ENCODE measurements around the gene DENND4B.

Gene DENND4B

GRCh38 chr1:153977250-153978240, 31.0 kb upstream of the DENND4B start, which contains the start of gene JTB:
Gene JTB (minus strand): TSS chr1:153977674. CDS start chr1:153977252, 422 bp downstream.
- Mint-ChIP-seq H3K27ac (peak within 1 kb of the TSS; percentile 94), H3K36me3 (peaks cover 40% of the 10 kb centered on the region), H3K27me3 (no peaks in the 10 kb centered on the region), H3K9me3 (no peaks in the 10 kb centered on the region), H3K4me1 (peaks cover 41% of the 10 kb centered on the region), H3K4me3 (peak within 1 kb of the TSS; percentile 95)
- peak; percentile 97 for ATAC-seq

GRCh38 chr1:153976819-153977249, 30.3 kb upstream of the DENND4B start:
- H3K9me3 Mint-ChIP-seq: no peaks in the 10 kb centered on the region
- H3K4me1 Mint-ChIP-seq: peaks cover 45% of the 10 kb centered on the region
- H3K27ac Mint-ChIP-seq: peak overlapping the region; percentile 94
- H3K4me3 Mint-ChIP-seq: peak overlapping the region; percentile 95
- H3K36me3 Mint-ChIP-seq: peaks cover 40% of the 10 kb centered on the region
- no peak for ATAC-seq
- no peaks in the 10 kb centered on the region for H3K27me3 Mint-ChIP-seq

GRCh38 chr1:153973525-153973924, 27.0 kb upstream of the DENND4B start:
- peaks cover 45% of the 10 kb centered on the region for H3K4me1 Mint-ChIP-seq
- no peak for ATAC-seq
- peaks cover 40% of the 10 kb centered on the region for H3K36me3 Mint-ChIP-seq
- no peak overlapping the region for H3K4me3 Mint-ChIP-seq
- no peaks in the 10 kb centered on the region for H3K9me3 Mint-ChIP-seq
- H3K27ac Mint-ChIP-seq: no peak overlapping the region
- no peaks in the 10 kb centered on the region for H3K27me3 Mint-ChIP-seq

GRCh38 chr1:153973071-153973470, 26.6 kb upstream of the DENND4B start:
- peaks cover 40% of the 10 kb centered on the region for H3K36me3 Mint-ChIP-seq
- ATAC-seq: no peak
- peaks cover 45% of the 10 kb centered on the region for H3K4me1 Mint-ChIP-seq
- no peak overlapping the region for H3K4me3 Mint-ChIP-seq
- H3K27me3 Mint-ChIP-seq: no peaks in the 10 kb centered on the region
- no peak overlapping the region for H3K27ac Mint-ChIP-seq
- no peaks in the 10 kb centered on the region for H3K9me3 Mint-ChIP-seq

GRCh38 chr1:153970346-153970745, 23.8 kb upstream of the DENND4B start:
- Mint-ChIP-seq H3K9me3 (no peaks in the 10 kb centered on the region), H3K27me3 (no peaks in the 10 kb centered on the region), H3K36me3 (peaks cover 22% of the 10 kb centered on the region), H3K4me1 (peaks cover 47% of the 10 kb centered on the region), H3K27ac (no peak overlapping the region), H3K4me3 (no peak overlapping the region)
- no peak for ATAC-seq

GRCh38 chr1:153968972-153969371, 22.5 kb upstream of the DENND4B start:
- H3K4me3 Mint-ChIP-seq: peak overlapping the region; percentile 32
- no peaks in the 10 kb centered on the region for H3K9me3 Mint-ChIP-seq
- H3K27ac Mint-ChIP-seq: peak overlapping the region; percentile 99
- no peak for ATAC-seq
- H3K4me1 Mint-ChIP-seq: peaks cover 55% of the 10 kb centered on the region
- H3K36me3 Mint-ChIP-seq: peaks cover 8% of the 10 kb centered on the region
- no peaks in the 10 kb centered on the region for H3K27me3 Mint-ChIP-seq

GRCh38 chr1:153968408-153968807, 21.9 kb upstream of the DENND4B start:
- no peak for ATAC-seq
- Mint-ChIP-seq H3K27me3 (no peaks in the 10 kb centered on the region), H3K27ac (peak overlapping the region; percentile 99), H3K4me1 (peaks cover 59% of the 10 kb centered on the region), H3K36me3 (peaks cover 4% of the 10 kb centered on the region), H3K4me3 (peak overlapping the region; percentile 100), H3K9me3 (no peaks in the 10 kb centered on the region)

- no peaks in the 10 kb centered on the region for H3K27me3 Mint-ChIP-seq
- peak overlapping the region; percentile 100 for H3K4me3 Mint-ChIP-seq
- ATAC-seq: no peak
- H3K4me1 Mint-ChIP-seq: peaks cover 59% of the 10 kb centered on the region
- H3K27ac Mint-ChIP-seq: peak overlapping the region; percentile 99
- peaks cover under 1% of the 10 kb centered on the region for H3K36me3 Mint-ChIP-seq
- H3K9me3 Mint-ChIP-seq: no peaks in the 10 kb centered on the region
Measured at GRCh38 chr1:153968000-153968363, 21.5 kb upstream of the DENND4B start.

- peak within 1 kb of the TSS; percentile 100 for H3K4me3 Mint-ChIP-seq
- peak; percentile 95 for ATAC-seq
- peaks cover 60% of the 10 kb centered on the region for H3K4me1 Mint-ChIP-seq
- H3K27me3 Mint-ChIP-seq: no peaks in the 10 kb centered on the region
- H3K9me3 Mint-ChIP-seq: no peaks in the 10 kb centered on the region
- H3K27ac Mint-ChIP-seq: peak within 1 kb of the TSS; percentile 99
- peaks cover 2% of the 10 kb centered on the region for H3K36me3 Mint-ChIP-seq
Measured at GRCh38 chr1:153967107-153967999, 20.8 kb upstream of the DENND4B start, which contains the start of gene CREB3L4. Gene CREB3L4 (plus strand): TSS chr1:153967902. CDS start chr1:153968526, 624 bp downstream.

GRCh38 chr1:153963850-153964331, 17.4 kb upstream of the DENND4B start:
- peaks cover 19% of the 10 kb centered on the region for H3K36me3 Mint-ChIP-seq
- no peaks in the 10 kb centered on the region for H3K9me3 Mint-ChIP-seq
- H3K27ac Mint-ChIP-seq: peak overlapping the region; percentile 85
- H3K27me3 Mint-ChIP-seq: no peaks in the 10 kb centered on the region
- H3K4me1 Mint-ChIP-seq: peaks cover 69% of the 10 kb centered on the region
- ATAC-seq: peak; percentile 0
- H3K4me3 Mint-ChIP-seq: peak overlapping the region; percentile 87

GRCh38 chr1:153963030-153963849, 16.7 kb upstream of the DENND4B start, which contains the start of gene SLC39A1:
Gene SLC39A1 (minus strand): TSS chr1:153963537. CDS start chr1:153962715, 822 bp downstream.
- ATAC-seq: peak; percentile 76
- Mint-ChIP-seq H3K27ac (peak within 1 kb of the TSS; percentile 85), H3K9me3 (no peaks in the 10 kb centered on the region), H3K27me3 (no peaks in the 10 kb centered on the region), H3K4me3 (peak within 1 kb of the TSS; percentile 87), H3K4me1 (peaks cover 69% of the 10 kb centered on the region), H3K36me3 (peaks cover 25% of the 10 kb centered on the region)

GRCh38 chr1:153962088-153963029, 15.8 kb upstream of the DENND4B start:
- H3K4me3 Mint-ChIP-seq: peak overlapping the region; percentile 87
- no peaks in the 10 kb centered on the region for H3K9me3 Mint-ChIP-seq
- no peak for ATAC-seq
- H3K27ac Mint-ChIP-seq: peak overlapping the region; percentile 85
- no peaks in the 10 kb centered on the region for H3K27me3 Mint-ChIP-seq
- H3K4me1 Mint-ChIP-seq: peaks cover 62% of the 10 kb centered on the region
- peaks cover 28% of the 10 kb centered on the region for H3K36me3 Mint-ChIP-seq

- peak overlapping the region; percentile 85 for H3K27ac Mint-ChIP-seq
- H3K36me3 Mint-ChIP-seq: peaks cover 35% of the 10 kb centered on the region
- no peaks in the 10 kb centered on the region for H3K9me3 Mint-ChIP-seq
- H3K4me1 Mint-ChIP-seq: peaks cover 65% of the 10 kb centered on the region
- peak overlapping the region; percentile 87 for H3K4me3 Mint-ChIP-seq
- no peak for ATAC-seq
- H3K27me3 Mint-ChIP-seq: no peaks in the 10 kb centered on the region
Measured at GRCh38 chr1:153961421-153961820, 14.9 kb upstream of the DENND4B start.

All from stimulated activated memory B cell treated with anti-CD40 and anti-IgM and Interleukin-4, amounts not matched to agents 10 μg/mL and 1 μg/mL and 100 μg/mL, for 72 hours (primary cell).